BE2C (cell line): ENCODE measurements around the gene CLIC4. TPM values are rescaled to one million over a fixed set of nuclear protein-coding genes. Genes with fewer than 3 reads are reported as not detected.
"Not testable (repeated sequence)": the region's sequence is repeated elsewhere in the genome, so short reads cannot be mapped to it uniquely, and the experiment has no call there.

Experiments used
- DNase-seq: peaks from one replicate; pipeline ENCODE4 v3.0.0-alpha.2; 2020
- H3K27me3 ChIP-seq: fragments of 250-450 bp; sonication (Bioruptor Pico); 2 replicates; pipeline ENCODE4 v1.5.1; 2020; ENCODE audit warnings: mild to moderate bottlenecking
- H3K36me3 ChIP-seq: fragments of 250-450 bp; sonication (Bioruptor Pico); 2 replicates; pipeline ENCODE4 v1.5.1; 2020; ENCODE audit warnings: mild to moderate bottlenecking
- H3K4me1 ChIP-seq: fragments of 250-450 bp; sonication (Bioruptor Pico); 2 replicates; pipeline ENCODE4 v1.5.1; 2020
- H3K4me3 ChIP-seq: 2 replicates; pipeline ENCODE4 v1.5.1; 2011; ENCODE audit warnings: low read depth, low read length
- H3K9me3 ChIP-seq: fragments of 250-450 bp; sonication (Bioruptor Pico); 2 replicates; pipeline ENCODE4 v1.5.1; 2020
- polyA plus RNA-seq: library from polyadenylated mRNA; unstranded; fragments of >200 nt; gene quantifications from one replicate; pipeline ENCODE4 v1.2.1, GENCODE V29; 2012; ENCODE audit warnings: low read depth, missing spikeins; ENCODE audit not compliant: insufficient read length, insufficient read depth
- TF ChIP-seq, protein P1 (sequence below): IDR thresholded peaks from 2 replicates; pipeline ENCODE4 v1.5.1; 2012; ENCODE audit warnings: mild to moderate bottlenecking, low read depth, low read length

CLIC4 gene
- polyA plus RNA-seq: 73.5 TPM

DNA sequence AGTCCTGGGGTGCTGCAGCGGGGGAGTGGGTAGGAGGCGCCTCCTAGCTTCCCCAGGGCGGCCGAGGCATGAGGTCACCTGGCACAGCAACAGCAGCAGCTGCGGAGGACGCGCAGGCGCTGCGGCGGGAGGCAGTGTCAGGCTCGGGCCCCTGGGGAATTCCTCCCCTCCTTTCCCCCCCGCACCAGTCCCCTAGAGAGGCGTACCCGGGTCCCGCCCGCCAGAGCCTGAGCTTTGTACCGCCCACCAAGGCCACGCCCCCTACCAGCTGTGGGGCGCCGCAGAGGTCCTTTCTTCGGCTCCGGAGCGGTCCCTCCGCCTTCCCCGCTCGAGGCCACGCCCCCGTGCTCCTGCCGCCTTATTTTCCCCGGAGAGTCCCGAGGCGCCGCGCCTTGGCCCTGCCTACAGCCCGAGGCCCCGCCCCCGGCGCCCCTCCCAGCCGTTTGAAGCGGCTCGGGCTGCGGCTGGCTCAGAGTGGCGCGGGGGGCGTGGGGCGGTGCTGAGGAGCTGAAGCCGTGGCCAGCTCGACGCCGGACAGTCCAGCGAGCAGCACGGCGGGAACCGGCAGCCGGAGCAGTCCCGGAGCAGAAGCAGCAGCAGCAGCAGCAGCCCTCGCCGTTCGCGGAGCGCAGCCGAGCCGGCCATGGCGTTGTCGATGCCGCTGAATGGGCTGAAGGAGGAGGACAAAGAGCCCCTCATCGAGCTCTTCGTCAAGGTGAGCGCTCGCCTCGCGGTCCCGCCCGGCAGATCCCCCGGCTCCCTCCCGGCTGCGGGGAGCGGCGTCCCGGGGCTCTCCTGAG, at the start of gene CLIC4:
CLIC4 (plus strand) TSS at position 537 of the 800 bp plus-strand sequence; CDS start at position 644, 107 bp downstream.
- peaks cover 5% of the 10 kb centered on the region for H3K4me1 ChIP-seq
- H3K27me3 ChIP-seq: no peaks in the 10 kb centered on the region
- TF ChIP-seq, protein P1, sequence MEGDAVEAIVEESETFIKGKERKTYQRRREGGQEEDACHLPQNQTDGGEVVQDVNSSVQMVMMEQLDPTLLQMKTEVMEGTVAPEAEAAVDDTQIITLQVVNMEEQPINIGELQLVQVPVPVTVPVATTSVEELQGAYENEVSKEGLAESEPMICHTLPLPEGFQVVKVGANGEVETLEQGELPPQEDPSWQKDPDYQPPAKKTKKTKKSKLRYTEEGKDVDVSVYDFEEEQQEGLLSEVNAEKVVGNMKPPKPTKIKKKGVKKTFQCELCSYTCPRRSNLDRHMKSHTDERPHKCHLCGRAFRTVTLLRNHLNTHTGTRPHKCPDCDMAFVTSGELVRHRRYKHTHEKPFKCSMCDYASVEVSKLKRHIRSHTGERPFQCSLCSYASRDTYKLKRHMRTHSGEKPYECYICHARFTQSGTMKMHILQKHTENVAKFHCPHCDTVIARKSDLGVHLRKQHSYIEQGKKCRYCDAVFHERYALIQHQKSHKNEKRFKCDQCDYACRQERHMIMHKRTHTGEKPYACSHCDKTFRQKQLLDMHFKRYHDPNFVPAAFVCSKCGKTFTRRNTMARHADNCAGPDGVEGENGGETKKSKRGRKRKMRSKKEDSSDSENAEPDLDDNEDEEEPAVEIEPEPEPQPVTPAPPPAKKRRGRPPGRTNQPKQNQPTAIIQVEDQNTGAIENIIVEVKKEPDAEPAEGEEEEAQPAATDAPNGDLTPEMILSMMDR: peak; percentile 17; the same call in 1 of the 2 replicates
- DNase-seq: peak; percentile 97
- H3K4me3 ChIP-seq: peak within 1 kb of the TSS; percentile 89
- no peaks in the 10 kb centered on the region for H3K36me3 ChIP-seq
- no peaks in the 10 kb centered on the region for H3K9me3 ChIP-seq

DNA sequence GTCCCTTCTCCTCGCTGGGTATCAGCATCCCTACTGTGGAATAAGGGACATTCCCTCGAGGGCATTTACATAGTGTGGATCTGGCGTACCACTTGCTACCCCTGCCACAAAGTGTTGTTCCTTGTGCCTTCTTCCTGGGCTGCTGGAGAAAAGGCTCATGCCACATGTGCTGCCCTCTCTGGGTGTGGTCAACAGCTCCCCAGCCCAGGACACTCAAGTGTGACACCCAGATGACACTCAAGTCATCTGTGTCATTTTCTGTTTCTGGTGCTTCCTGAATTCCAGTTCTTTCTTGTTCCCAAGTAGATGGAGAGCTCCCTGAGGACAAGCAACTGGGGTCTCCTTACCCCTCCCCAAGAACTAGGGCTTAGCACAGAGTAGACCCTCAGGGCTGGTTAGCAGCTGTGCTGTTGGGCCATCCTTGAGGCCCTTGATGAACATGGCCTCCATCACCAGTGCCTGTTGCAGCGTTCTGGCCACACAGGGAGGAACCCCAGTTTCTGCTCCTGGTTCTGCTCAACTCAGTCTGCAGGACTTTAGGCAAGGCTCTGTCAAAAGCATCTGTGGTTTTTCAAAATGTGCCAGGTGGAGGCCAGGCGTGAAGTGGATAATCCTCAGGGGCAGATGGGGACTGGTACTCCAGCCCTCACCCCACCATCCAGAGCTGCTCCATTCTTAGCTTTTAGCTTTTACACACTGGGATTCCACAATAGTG, 49.0 kb upstream of the CLIC4 start:
- no peaks in the 10 kb centered on the region for H3K9me3 ChIP-seq
- DNase-seq: no peak
- TF ChIP-seq, protein P1: no peak
- no peaks in the 10 kb centered on the region for H3K36me3 ChIP-seq
- no peak overlapping the region for H3K4me3 ChIP-seq
- no peaks in the 10 kb centered on the region for H3K27me3 ChIP-seq
- H3K4me1 ChIP-seq: no peaks in the 10 kb centered on the region

DNA sequence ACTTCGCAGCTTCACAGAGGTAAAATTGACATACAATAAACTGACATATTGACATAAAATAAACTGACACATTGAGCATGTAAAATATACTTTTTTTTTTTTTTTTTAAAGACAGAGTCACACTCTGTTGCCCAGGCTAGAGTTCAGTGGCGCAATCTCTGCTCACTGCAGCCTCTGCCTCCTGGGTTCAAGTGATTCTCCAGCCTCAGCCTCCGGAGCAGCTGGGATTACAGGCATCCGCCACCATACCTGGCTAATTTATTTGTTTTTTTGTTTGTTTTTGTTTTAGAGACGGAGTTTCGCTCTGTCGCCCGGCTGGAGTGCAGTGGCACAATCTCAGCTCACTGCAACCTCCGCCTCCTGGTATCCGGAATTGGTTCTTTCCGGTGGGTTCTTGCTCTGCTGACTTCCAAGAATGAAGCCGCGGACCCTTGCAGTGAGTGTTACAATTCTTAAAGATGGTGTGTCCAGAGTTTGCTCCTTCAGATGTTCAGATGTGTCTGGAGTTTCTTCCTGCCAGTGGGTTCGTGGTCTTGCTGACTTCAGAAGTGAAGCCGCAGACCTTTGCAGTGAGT, 48.4 kb upstream of the CLIC4 start:
- TF ChIP-seq, protein P1: no peak
- no peak overlapping the region for H3K4me3 ChIP-seq
- H3K9me3 ChIP-seq: no peaks in the 10 kb centered on the region
- H3K4me1 ChIP-seq: no peaks in the 10 kb centered on the region
- no peaks in the 10 kb centered on the region for H3K27me3 ChIP-seq
- DNase-seq: no peak
- H3K36me3 ChIP-seq: no peaks in the 10 kb centered on the region

DNA sequence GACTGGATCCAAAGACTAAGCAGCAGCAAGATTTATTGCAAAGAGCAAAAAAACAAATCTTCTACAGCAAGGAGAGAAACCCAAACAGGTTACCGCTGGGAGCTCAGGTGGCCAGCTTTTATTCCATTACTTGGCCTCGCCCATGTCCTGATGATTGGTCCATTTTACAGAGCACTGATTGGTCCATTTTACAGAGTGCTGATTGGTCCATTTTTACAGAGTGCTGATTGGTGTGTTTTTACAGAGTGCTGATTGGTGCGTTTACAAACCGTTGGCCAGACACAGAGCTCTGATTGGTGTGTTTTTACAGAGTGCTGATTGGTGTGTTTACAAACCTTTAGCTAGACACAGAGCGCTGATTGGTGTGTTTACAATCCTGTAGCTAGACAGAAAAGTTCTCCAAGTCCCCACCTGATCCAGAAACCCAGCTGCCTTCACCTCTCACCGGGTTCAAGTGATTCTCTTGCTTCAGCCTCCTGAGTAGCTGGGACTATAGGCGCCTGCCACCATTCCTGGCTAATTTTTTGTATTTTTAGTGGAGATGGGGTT, 47.7 kb upstream of the CLIC4 start:
- not testable (repeated sequence) for DNase-seq, H3K4me3 ChIP-seq, H3K36me3 ChIP-seq, H3K4me1 ChIP-seq, H3K27me3 ChIP-seq, H3K9me3 ChIP-seq

DNA sequence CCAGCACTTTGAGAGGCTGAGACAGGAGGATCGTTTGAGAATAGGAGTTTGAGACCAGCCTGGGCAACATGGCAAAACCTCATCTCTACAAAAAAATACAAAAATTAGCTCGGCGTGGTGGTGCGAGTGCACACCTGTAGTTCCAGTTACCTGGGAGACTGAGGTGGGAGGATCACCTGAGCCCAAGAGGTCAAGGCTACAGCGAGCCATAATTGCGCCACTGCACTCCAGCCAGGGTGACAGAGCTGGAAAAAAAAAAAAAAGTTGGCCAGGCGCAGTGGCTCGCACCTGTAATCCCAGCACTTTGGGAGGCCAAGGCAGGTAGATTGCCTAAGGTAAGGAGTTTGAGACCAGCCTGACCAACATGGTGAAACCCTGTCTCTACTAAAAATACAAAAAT, 46.9 kb upstream of the CLIC4 start:
- not testable (repeated sequence) for H3K4me1 ChIP-seq, DNase-seq, H3K9me3 ChIP-seq

DNA sequence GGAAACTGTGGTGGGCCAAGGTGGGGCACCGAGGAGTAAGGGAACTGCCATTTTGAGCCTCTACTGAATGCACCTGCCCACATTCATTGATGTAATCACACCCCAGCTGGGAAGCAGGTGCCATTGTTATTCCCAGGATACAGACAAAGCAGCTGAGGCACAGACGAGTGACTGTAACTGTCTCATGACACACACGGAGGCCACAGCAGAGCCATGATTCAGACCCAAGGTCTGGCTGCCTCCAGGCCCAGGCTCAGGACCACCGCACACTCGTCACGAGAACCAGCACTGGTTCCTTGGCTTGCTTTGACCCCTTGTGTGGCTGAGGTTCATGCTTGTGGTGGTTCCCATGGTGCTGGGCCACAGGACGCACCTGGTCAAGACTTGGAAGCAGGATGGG, 45.6 kb upstream of the CLIC4 start:
- TF ChIP-seq, protein P1: no peak
- Histone ChIP-seq H3K36me3 (no peaks in the 10 kb centered on the region), H3K4me1 (no peaks in the 10 kb centered on the region), H3K27me3 (no peaks in the 10 kb centered on the region), H3K9me3 (no peaks in the 10 kb centered on the region), H3K4me3 (no peak overlapping the region)
- no peak for DNase-seq

More for the DNA sequence above, 46.9 kb upstream of the CLIC4 start:
- not testable (repeated sequence) for H3K36me3 ChIP-seq, H3K27me3 ChIP-seq, H3K4me3 ChIP-seq
